ENCODE data around the gene COL1A2.

DNA sequence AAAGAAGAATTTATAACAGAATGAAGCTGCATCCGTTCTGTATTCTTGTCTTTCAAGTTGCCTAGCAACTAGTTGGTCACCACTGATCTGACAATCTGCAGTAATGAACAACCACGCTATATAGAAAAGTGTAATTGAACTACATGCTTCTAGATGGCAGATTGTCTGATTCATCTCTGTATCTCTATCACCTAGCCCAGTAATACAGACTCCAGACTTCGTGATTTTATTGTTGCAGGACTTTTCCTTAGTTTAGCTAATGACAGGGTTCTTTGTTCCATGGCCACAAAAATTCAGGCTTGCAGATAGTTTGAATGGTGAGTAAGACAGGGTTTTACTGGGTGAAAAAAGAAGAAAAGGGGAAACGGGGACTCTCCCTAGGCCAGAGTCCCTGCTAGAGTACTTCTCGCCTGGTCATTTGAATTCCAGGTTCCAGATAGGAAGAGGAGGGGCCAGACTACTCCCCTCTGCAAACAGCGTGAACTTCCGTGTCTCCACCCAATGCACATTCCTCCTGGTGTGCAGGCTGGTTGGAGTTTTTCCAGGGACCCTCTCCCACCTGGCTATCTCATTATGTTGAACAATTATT is 45.9 kb downstream of the COL1A2 start:
- TF ChIP-seq EZH2 (IDR thresholded peaks at IDR 0.05; ENCODE audit: borderline replicate concordance, low read depth, low read length, severe bottlenecking) = no peak
- TF ChIP-seq, protein P1, sequence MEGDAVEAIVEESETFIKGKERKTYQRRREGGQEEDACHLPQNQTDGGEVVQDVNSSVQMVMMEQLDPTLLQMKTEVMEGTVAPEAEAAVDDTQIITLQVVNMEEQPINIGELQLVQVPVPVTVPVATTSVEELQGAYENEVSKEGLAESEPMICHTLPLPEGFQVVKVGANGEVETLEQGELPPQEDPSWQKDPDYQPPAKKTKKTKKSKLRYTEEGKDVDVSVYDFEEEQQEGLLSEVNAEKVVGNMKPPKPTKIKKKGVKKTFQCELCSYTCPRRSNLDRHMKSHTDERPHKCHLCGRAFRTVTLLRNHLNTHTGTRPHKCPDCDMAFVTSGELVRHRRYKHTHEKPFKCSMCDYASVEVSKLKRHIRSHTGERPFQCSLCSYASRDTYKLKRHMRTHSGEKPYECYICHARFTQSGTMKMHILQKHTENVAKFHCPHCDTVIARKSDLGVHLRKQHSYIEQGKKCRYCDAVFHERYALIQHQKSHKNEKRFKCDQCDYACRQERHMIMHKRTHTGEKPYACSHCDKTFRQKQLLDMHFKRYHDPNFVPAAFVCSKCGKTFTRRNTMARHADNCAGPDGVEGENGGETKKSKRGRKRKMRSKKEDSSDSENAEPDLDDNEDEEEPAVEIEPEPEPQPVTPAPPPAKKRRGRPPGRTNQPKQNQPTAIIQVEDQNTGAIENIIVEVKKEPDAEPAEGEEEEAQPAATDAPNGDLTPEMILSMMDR (IDR thresholded peaks at IDR 0.05; ENCODE audit: borderline replicate concordance, extremely low read depth, low read length, poor library complexity, severe bottlenecking) = no peak
